HG03354 (cell line): ENCODE data around the gene SNED1.

Experiments used
- ATAC-seq: cut with Tn5 transposase; IDR thresholded peaks from one replicate; pipeline ENCODE4 v1.9.1; 2021; ENCODE audit warnings: mild to moderate bottlenecking; ENCODE audit not compliant: unreplicated experiment, poor library complexity, severe bottlenecking

Gene SNED1

GRCh38 chr2:241000831-241001321 is 2.5 kb downstream of the SNED1 start:
- ATAC-seq = no peak

- ATAC-seq = no peak
Measured at GRCh38 chr2:241001413-241002274, 3.2 kb downstream of the SNED1 start.

GRCh38 chr2:241002275-241003046 is 4.0 kb downstream of the SNED1 start:
- ATAC-seq = no peak

- ATAC-seq = no peak
Measured at GRCh38 chr2:241003047-241003360, 4.6 kb downstream of the SNED1 start.

GRCh38 chr2:241003369-241003768 is 5.0 kb downstream of the SNED1 start:
- ATAC-seq = no peak

- no peak for ATAC-seq
Measured at GRCh38 chr2:241003830-241004564, 5.6 kb downstream of the SNED1 start.

GRCh38 chr2:241005569-241005968 is 7.2 kb downstream of the SNED1 start:
- no peak for ATAC-seq

GRCh38 chr2:241006412-241006811 is 8.0 kb downstream of the SNED1 start:
- ATAC-seq = no peak

- no peak for ATAC-seq
Measured at GRCh38 chr2:241007111-241007510, 8.7 kb downstream of the SNED1 start.

- no peak for ATAC-seq
Measured at GRCh38 chr2:241007880-241008710, 9.7 kb downstream of the SNED1 start.

GRCh38 chr2:241008711-241009121 is 10.3 kb downstream of the SNED1 start:
- no peak for ATAC-seq

- ATAC-seq = no peak
Measured at GRCh38 chr2:241009191-241009590, 10.8 kb downstream of the SNED1 start.

GRCh38 chr2:241009601-241010530 is 11.4 kb downstream of the SNED1 start:
- ATAC-seq = no peak

GRCh38 chr2:241010531-241011295 is 12.3 kb downstream of the SNED1 start:
- ATAC-seq = no peak

- ATAC-seq = no peak
Measured at GRCh38 chr2:241011296-241011600, 12.8 kb downstream of the SNED1 start.

GRCh38 chr2:241011751-241012510 is 13.5 kb downstream of the SNED1 start:
- no peak for ATAC-seq

GRCh38 chr2:241014224-241014623 is 15.8 kb downstream of the SNED1 start:
- no peak for ATAC-seq
